Measurements from ENCODE around the gene GRK5. TPM values are rescaled to one million over a fixed set of nuclear protein-coding genes. Genes with fewer than 3 reads are reported as not detected.

The GRK5 gene
- total and polyA plus RNA-seq, 3 experiments from 2014 or later: 7.7 to 13.8 (median 13.6) TPM

- peaks cover 43 to 70% (median 66%) of the 10 kb centered on the region in 3 donors for H3K4me1 Mint-ChIP-seq
- peaks cover 0 to 1% of the 10 kb centered on the region in 2 donors for H3K27me3 Mint-ChIP-seq
- no peak overlapping the region for H3K4me3 Mint-ChIP-seq
- no peaks in the 10 kb centered on the region for H3K9me3 Mint-ChIP-seq
- Histone ChIP-seq H3K4me3 (ENCODE audit: low read length) (no peak overlapping the region), H3K27ac (ENCODE audit: low read depth, low read length) (no peak overlapping the region), H3K27me3 (ENCODE audit: insufficient read depth, low read length, poor library complexity, severe bottlenecking) (no peaks in the 10 kb centered on the region), H3K36me3 (ENCODE audit: insufficient read depth, low read length) (no peaks in the 10 kb centered on the region), H3K4me1 (ENCODE audit: insufficient read depth, low read length) (peaks cover 49% of the 10 kb centered on the region), H3K9me3 (ENCODE audit: low read length) (no peaks in the 10 kb centered on the region)
- no peak for DNase-seq
- H3K36me3 Mint-ChIP-seq: peaks cover 0 to 5% (median 1%) of the 10 kb centered on the region in 3 donors
- ChIA-PET CTCF (interaction anchor here (1.7 kb wide), 1 partner anchor 11 kb away, joined by 7 read pairs; no protein-coding TSS in a partner anchor), POLR2A (interaction anchor here (0.6 kb wide), 1 partner anchor 303 kb away, joined by 3 read pairs; no protein-coding TSS in a partner anchor)
- peak overlapping the region in 2 of 8 donors; percentile 54 to 64 for H3K27ac Mint-ChIP-seq
These were observed 75.1 kb downstream of the GRK5 start for GRCh38 chr10:119282446-119282845.

GRCh38 chr10:119283387-119283786, 76.0 kb downstream of the GRK5 start:
- peaks cover 43 to 79% (median 69%) of the 10 kb centered on the region in 3 donors for H3K4me1 Mint-ChIP-seq
- H3K9me3 Mint-ChIP-seq: no peaks in the 10 kb centered on the region
- CTCF ChIA-PET: interaction anchor here (1.7 kb wide), 2 partner anchors 12 to 23 kb away, joined by 7 to 9 read pairs; no protein-coding TSS in a partner anchor
- H3K4me3 ChIP-seq (ENCODE audit: low read length): no peak overlapping the region
- peaks cover 0 to 3% (median 1%) of the 10 kb centered on the region in 3 donors for H3K36me3 Mint-ChIP-seq
- peak overlapping the region; percentile 9 to 95 (median 86) for H3K27ac Mint-ChIP-seq
- H3K36me3 ChIP-seq (ENCODE audit: insufficient read depth, low read length): no peaks in the 10 kb centered on the region
- H3K27me3 ChIP-seq (ENCODE audit: insufficient read depth, low read length, poor library complexity, severe bottlenecking): no peaks in the 10 kb centered on the region
- no peak for DNase-seq
- no peaks in the 10 kb centered on the region for H3K9me3 ChIP-seq (ENCODE audit: low read length)
- H3K27me3 Mint-ChIP-seq: peaks cover 0 to 1% of the 10 kb centered on the region in 2 donors
- H3K4me3 Mint-ChIP-seq: peak overlapping the region in 6 of 7 donors; percentile 59 to 79 (median 72)
- no peak overlapping the region for H3K27ac ChIP-seq (ENCODE audit: low read depth, low read length)
- peaks cover 58% of the 10 kb centered on the region for H3K4me1 ChIP-seq (ENCODE audit: insufficient read depth, low read length)
- POLR2A ChIA-PET: interaction anchor here (1.7 kb wide), 1 partner anchor 76 kb away, joined by 4 read pairs; the partner anchor contains the start of gene GRK5

GRCh38 chr10:119283818-119284217, 76.4 kb downstream of the GRK5 start:
- H3K27ac Mint-ChIP-seq: peak overlapping the region; percentile 38 to 95 (median 86)
- H3K27ac ChIP-seq (ENCODE audit: low read depth, low read length): no peak overlapping the region
- POLR2A ChIA-PET: interaction anchor here (1.7 kb wide), 1 partner anchor 77 kb away, joined by 4 read pairs; the partner anchor contains the start of gene GRK5

GRCh38 chr10:119284679-119285096, 77.3 kb downstream of the GRK5 start:
- H3K4me3 Mint-ChIP-seq: peak overlapping the region; percentile 29 to 86 (median 76)
- H3K9me3 Mint-ChIP-seq: no peaks in the 10 kb centered on the region
- peaks cover 50 to 83% (median 75%) of the 10 kb centered on the region in 3 donors for H3K4me1 Mint-ChIP-seq
- no peaks in the 10 kb centered on the region for H3K36me3 ChIP-seq (ENCODE audit: insufficient read depth, low read length)
- peaks cover 0 to 1% of the 10 kb centered on the region in 2 donors for H3K27me3 Mint-ChIP-seq
- peak overlapping the region; percentile 81 to 95 (median 89) for H3K27ac Mint-ChIP-seq
- CTCF ChIA-PET: interaction anchor here (1.7 kb wide), 1 partner anchor 21 kb away, joined by 9 read pairs; no protein-coding TSS in a partner anchor
- DNase-seq: no peak
- H3K4me3 ChIP-seq (ENCODE audit: low read length): no peak overlapping the region
- peaks cover 0 to 3% (median 1%) of the 10 kb centered on the region in 3 donors for H3K36me3 Mint-ChIP-seq
- no peaks in the 10 kb centered on the region for H3K27me3 ChIP-seq (ENCODE audit: insufficient read depth, low read length, poor library complexity, severe bottlenecking)
- no peak overlapping the region for H3K27ac ChIP-seq (ENCODE audit: low read depth, low read length)
- POLR2A ChIA-PET: interaction anchor here (1.7 kb wide), 1 partner anchor 77 kb away, joined by 4 read pairs; the partner anchor contains the start of gene GRK5
- no peaks in the 10 kb centered on the region for H3K9me3 ChIP-seq (ENCODE audit: low read length)
- H3K4me1 ChIP-seq (ENCODE audit: insufficient read depth, low read length): peaks cover 71% of the 10 kb centered on the region

More at GRCh38 chr10:119283818-119284217, 76.4 kb downstream of the GRK5 start:
- CTCF ChIA-PET: interaction anchor here (1.7 kb wide), 2 partner anchors 13 to 22 kb away, joined by 7 to 9 read pairs; no protein-coding TSS in a partner anchor
- H3K36me3 Mint-ChIP-seq: peaks cover 0 to 3% (median 1%) of the 10 kb centered on the region in 3 donors
- Histone ChIP-seq H3K4me1 (ENCODE audit: insufficient read depth, low read length) (peaks cover 62% of the 10 kb centered on the region), H3K9me3 (ENCODE audit: low read length) (no peaks in the 10 kb centered on the region), H3K27me3 (ENCODE audit: insufficient read depth, low read length, poor library complexity, severe bottlenecking) (no peaks in the 10 kb centered on the region), H3K36me3 (ENCODE audit: insufficient read depth, low read length) (no peaks in the 10 kb centered on the region), H3K4me3 (ENCODE audit: low read length) (no peak overlapping the region)
- peak overlapping the region in 6 of 7 donors; percentile 59 to 79 (median 72) for H3K4me3 Mint-ChIP-seq
- peaks cover 0 to 1% of the 10 kb centered on the region in 2 donors for H3K27me3 Mint-ChIP-seq
- H3K4me1 Mint-ChIP-seq: peaks cover 44 to 82% (median 72%) of the 10 kb centered on the region in 3 donors
- peak in 2 of 5 donors; percentile 19 to 35 for DNase-seq
- no peaks in the 10 kb centered on the region for H3K9me3 Mint-ChIP-seq

- no peak for DNase-seq
- CTCF ChIA-PET: interaction anchor here (1.1 to 1.2 kb wide), 2 partner anchors 20 to 160 kb away, joined by 4 read pairs; no protein-coding TSS in a partner anchor
- POLR2A ChIA-PET: no interaction called here
- Mint-ChIP-seq H3K4me3 (peak overlapping the region; percentile 29 to 86 (median 76)), H3K36me3 (peaks cover 0 to 3% (median 1%) of the 10 kb centered on the region in 3 donors), H3K27me3 (peaks cover 0 to 1% of the 10 kb centered on the region in 2 donors), H3K9me3 (no peaks in the 10 kb centered on the region), H3K27ac (peak overlapping the region; percentile 65 to 94 (median 89)), H3K4me1 (peaks cover 55 to 83% (median 73%) of the 10 kb centered on the region in 3 donors)
- no peaks in the 10 kb centered on the region for H3K9me3 ChIP-seq (ENCODE audit: low read length)
- H3K4me3 ChIP-seq (ENCODE audit: low read length): peak overlapping the region; percentile 32
- H3K27me3 ChIP-seq (ENCODE audit: insufficient read depth, low read length, poor library complexity, severe bottlenecking): no peaks in the 10 kb centered on the region
- H3K36me3 ChIP-seq (ENCODE audit: insufficient read depth, low read length): no peaks in the 10 kb centered on the region
- peaks cover 74% of the 10 kb centered on the region for H3K4me1 ChIP-seq (ENCODE audit: insufficient read depth, low read length)
- no peak overlapping the region for H3K27ac ChIP-seq (ENCODE audit: low read depth, low read length)
These were observed 78.3 kb downstream of the GRK5 start for GRCh38 chr10:119285495-119286267.

DNA sequence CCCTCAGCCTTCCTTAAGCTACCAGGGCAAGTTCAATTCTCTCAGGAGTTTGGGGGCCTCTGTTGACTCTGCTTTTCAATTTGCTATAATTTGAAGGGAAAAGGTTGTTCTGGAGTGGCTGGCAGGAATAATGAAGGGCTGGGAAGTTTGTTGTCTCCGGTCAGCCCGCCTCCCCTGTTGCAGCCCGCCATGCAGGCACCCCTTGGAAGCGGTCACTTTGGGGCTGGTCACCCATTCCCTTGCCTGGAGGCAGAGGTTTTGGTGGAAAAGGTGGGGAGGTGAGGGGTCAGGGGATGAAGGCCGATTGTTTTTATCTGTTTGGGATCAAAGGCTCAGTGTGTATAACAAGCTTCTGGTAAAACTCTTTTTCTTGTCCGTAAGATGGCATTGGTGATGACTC, 79.1 kb downstream of the GRK5 start:
- H3K27me3 ChIP-seq (ENCODE audit: insufficient read depth, low read length, poor library complexity, severe bottlenecking): no peaks in the 10 kb centered on the region
- POLR2A ChIA-PET: no interaction called here
- Mint-ChIP-seq H3K27ac (peak overlapping the region in 7 of 8 donors; percentile 81 to 94 (median 91)), H3K4me3 (peak overlapping the region in 6 of 7 donors; percentile 69 to 86 (median 77)), H3K9me3 (no peaks in the 10 kb centered on the region), H3K4me1 (peaks cover 56 to 82% (median 73%) of the 10 kb centered on the region in 3 donors), H3K27me3 (peaks cover 0 to 1% of the 10 kb centered on the region in 2 donors), H3K36me3 (peaks cover 0 to 4% (median 1%) of the 10 kb centered on the region in 3 donors)
- no peaks in the 10 kb centered on the region for H3K36me3 ChIP-seq (ENCODE audit: insufficient read depth, low read length)
- no peak overlapping the region for H3K27ac ChIP-seq (ENCODE audit: low read depth, low read length)
- no peaks in the 10 kb centered on the region for H3K9me3 ChIP-seq (ENCODE audit: low read length)
- H3K4me1 ChIP-seq (ENCODE audit: insufficient read depth, low read length): peaks cover 82% of the 10 kb centered on the region
- no peak overlapping the region for H3K4me3 ChIP-seq (ENCODE audit: low read length)
- no peak for DNase-seq
- CTCF ChIA-PET: interaction anchor here (1.1 to 1.2 kb wide), 2 partner anchors 19 to 159 kb away, joined by 4 read pairs; no protein-coding TSS in a partner anchor

DNA sequence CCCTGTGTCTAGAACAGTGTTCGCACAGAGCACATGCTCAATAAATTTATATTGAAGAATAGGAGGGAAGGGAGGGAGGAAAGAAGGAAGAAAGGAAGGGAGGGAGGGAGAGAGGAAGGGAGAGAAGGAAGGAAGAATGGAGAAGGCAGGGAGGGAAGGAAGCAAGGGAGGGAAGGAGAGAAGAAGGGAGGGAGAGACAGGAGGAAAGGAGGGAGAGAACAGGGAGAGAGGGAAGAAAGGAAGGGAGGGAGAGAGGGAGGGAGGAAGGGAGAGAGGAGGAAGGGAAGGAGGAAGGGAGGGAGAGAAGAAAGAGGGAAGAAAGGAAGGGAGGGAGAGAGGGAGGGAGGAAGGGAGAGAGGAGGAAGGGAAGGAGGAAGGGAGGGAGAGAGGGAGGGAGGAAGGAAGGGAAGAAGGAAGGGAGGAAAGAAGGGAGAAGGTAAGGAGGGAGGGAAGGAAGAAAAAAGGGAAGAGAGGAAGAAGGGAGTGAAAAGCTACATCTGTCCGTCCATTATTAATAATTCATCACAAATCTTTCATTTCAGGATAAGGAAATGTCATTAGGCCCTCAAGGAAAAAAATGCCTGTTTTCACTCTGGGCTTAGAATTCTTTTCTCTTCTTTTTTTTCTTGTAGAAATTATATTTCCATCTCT, 79.7 kb downstream of the GRK5 start:
- DNase-seq: no peak
- Mint-ChIP-seq H3K4me3 (peak overlapping the region in 6 of 7 donors; percentile 9 to 72 (median 42)), H3K36me3 (peaks cover 0 to 2% (median 0%) of the 10 kb centered on the region in 3 donors), H3K9me3 (no peaks in the 10 kb centered on the region), H3K4me1 (peaks cover 58 to 82% (median 70%) of the 10 kb centered on the region in 3 donors), H3K27ac (peak overlapping the region in 6 of 8 donors; percentile 10 to 94 (median 89)), H3K27me3 (peaks cover 0 to 1% of the 10 kb centered on the region in 2 donors)
- H3K4me1 ChIP-seq (ENCODE audit: insufficient read depth, low read length): peaks cover 88% of the 10 kb centered on the region
- CTCF ChIA-PET: no interaction called here
- POLR2A ChIA-PET: no interaction called here
- H3K4me3 ChIP-seq (ENCODE audit: low read length): no peak overlapping the region
- H3K27me3 ChIP-seq (ENCODE audit: insufficient read depth, low read length, poor library complexity, severe bottlenecking): no peaks in the 10 kb centered on the region
- no peak overlapping the region for H3K27ac ChIP-seq (ENCODE audit: low read depth, low read length)
- H3K36me3 ChIP-seq (ENCODE audit: insufficient read depth, low read length): no peaks in the 10 kb centered on the region
- H3K9me3 ChIP-seq (ENCODE audit: low read length): no peaks in the 10 kb centered on the region

Measured in CD8-positive, alpha-beta memory T cell (primary cell).